Activated CD8-positive, alpha-beta memory T cell treated with anti-CD3 and anti-CD28 coated beads, Interleukin-2, amount 50 U/mL, for 4 hours (primary cell): ENCODE measurements around the gene XRCC5.
"Not testable (repeated sequence)": the region's sequence is repeated elsewhere in the genome, so short reads cannot be mapped to it uniquely, and the experiment has no call there.

Experiments
- DNase-seq: peaks from one replicate; pipeline ENCODE4 v3.0.0-alpha.2; 2020

The XRCC5 gene

DNA sequence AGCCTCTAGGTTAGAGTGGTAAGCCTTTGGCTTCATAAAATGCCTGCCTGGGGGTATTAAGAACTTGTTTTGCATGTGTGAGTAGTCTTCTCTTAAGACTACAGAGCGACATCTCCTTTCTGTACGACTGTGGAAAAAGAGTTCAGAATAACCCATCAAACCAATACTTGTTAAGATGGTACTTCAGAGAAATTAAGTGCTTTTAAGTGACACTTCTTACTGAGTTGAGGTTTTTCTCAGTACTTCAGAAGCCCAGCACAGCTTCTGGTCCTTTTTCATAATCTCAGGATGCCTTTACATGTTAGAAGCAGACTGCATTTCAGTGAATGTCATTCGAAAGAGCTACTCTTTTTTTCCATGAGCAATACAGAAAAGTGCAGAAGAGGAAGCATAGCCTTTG lies 10.8 kb downstream of the XRCC5 start:
- no peak for DNase-seq

DNA sequence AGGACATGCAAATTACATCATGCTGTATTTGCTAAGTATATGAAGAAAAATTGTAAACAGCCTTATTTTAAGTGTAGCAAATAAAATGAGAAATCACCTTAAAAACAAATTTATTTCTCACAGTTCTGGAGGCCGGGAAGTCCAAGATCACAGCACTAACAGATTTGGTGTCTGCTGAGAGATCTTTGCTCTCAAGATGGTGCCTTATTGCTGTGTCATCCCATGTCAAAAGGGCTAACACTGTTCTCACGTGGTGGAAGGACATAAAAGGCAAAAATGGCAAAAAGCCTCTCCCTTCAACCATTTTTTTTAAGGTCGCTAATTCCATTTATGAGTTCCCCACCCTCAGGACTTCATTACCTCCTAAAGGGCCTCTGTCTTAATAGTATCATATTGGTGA lies 12.1 kb downstream of the XRCC5 start:
- no peak for DNase-seq

DNA sequence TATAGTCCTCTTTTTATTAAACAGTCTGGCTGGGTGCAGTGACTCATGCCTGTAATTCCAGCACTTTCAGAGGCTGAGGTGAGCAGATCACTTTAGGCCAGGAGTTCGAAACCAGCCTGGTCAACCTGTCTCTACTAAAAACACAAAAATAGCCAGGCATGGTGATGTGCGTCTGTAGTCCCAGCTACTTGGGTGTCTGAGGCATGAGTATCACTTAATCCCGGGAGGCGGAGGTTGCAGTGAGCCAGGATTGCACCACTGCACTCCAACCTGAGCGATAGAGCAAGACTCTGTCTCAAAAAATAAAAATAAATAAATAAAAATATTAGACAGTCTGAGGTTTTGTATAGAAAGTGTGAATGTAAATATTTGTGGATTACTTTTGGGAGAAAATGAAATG lies 17.8 kb downstream of the XRCC5 start:
- DNase-seq = no peak

DNA sequence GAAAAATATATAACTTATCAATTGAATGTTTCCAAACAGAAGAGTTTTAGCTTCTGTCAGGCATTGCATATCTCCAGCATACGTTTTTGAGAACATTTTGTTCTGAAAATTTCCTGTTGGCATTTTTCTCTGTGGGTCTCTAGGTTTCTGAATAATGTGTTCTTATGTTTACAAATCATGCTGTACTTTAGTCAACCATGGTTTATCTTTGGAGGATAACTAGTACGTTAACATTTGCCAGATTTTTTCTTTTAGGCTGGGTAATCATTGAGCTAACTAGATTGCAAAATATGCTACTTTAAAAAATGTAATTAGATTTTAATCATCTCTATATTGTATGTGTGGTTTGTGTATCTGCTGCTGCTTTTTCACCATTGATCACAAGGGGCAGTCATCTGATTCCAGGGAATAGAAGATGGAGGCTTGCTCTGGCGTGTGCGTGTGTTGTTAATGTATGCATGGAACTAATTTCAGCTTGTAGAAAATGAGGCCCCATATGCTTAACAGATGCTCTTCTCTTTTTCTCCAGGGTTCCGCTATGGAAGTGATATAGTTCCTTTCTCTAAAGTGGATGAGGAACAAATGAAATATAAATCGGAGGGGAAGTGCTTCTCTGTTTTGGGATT lies 21.3 kb downstream of the XRCC5 start:
- no peak for DNase-seq

DNA sequence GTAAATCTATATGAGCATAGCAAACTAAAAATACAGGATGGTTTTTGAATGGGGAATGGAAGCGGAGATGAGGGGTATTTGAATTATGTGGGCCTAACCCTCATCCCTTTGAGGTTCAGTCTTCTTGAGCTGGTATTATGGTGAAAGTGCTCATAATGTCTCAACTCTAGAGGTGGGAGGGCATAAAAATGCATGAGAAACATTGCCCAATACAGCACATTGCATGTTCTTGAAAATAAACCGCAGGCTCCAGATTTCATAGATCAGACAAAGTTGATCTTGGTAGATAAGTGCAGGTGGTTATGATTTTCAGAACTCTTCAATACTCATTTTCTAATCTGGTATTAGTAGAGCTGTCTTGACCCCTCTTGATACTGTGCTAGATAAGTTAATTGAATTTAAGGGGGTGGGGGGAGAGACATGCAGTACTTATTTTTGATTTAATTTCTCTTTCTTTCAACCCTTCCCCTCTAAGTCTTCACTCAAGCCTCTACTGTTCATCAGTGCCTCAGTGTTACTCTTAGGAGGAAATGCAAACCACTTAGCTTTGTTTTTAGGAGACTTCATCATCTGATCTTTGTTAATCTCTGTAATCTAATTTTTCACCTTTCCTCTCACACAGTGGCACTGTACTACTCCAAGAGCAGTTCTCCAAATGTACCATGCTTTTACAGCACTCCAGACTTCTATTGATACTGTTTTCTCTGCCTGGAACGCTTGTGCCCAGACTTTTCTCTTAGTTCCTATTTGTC lies 22.2 kb downstream of the XRCC5 start:
- DNase-seq = no peak

DNA sequence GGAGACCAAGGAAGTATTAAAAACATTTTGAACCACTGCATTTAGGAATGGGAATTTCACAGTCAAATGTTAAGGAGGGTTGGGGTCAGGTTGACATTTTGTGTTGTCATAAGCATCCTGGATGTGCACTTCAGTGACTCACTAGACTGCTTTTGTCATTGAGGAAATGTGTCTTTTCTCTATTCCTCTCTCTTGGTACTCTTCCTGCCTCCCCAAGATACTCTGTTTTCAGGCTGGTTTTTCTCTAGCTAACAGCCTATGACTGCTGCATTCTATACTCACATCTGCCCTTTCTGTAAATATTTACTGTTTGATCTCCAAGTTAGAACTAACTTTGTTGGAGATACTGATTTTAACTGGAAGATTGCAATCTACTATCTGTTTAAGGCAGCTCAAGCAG lies 23.4 kb downstream of the XRCC5 start:
- no peak for DNase-seq

DNA sequence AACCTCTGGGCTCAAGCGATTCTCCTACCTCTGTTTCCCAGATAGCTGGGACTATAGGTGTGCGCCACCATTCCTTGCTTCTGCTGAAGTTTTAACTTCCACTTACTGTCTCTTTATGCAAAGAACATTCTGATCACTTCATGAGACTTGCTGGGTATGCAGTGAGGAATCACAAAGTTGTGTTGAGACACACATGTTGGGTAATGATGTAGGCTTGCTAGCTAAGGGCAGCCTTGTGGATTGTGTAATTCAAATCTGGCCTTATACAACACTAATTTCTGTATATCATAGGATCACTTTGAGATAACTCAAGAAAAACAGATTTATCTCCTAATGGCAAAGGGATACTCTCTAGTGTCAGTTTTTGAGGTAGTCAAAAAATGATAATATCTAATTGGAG lies 24.2 kb downstream of the XRCC5 start:
- no peak for DNase-seq

DNA sequence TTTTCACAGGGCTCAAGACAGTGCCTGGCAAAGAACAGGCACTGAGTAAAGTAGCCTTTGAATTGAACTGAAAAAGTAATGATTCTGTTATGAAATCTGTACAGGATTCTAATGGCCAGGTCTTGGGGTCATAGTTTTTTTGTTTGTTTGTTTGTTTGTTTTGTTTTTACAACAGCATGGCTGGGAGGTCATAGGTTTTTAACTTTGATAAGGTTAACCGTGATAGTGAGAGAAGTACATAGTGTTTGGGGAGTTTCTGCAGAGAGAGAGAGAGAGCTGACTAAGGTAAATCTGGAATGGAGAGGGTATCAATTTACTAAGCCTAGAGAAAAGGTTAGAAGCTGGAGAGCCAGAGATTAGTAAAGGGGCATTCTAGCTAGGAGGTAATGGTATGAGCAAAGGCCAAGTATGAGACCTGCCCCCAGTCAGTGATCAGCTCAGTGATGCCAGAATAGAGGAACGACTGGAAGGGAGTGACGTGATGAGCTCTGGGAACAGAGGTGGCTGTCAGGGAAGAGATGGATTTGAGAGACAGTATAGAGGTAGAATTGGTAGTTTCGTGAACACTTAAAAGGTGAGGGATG lies 25.9 kb downstream of the XRCC5 start:
- DNase-seq = no peak

DNA sequence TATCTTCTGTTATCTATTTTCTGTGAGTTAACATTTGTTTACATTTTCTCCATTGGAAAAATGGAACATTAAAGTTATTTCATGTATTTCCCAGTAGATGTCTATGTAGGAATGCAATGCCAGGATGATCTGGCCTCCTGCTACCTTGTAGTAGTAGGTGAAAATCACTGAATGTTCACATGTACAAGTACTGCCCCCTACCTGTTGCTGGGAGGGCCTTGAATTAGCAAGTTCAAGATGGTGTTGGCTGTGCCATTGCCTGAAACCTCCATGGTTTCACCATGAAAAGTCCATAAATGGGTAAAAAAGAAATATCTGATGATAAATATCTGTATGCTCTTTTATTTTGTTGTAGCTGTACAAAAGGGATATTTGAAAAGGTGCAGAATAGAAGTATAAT lies 30.7 kb downstream of the XRCC5 start:
- no peak for DNase-seq

DNA sequence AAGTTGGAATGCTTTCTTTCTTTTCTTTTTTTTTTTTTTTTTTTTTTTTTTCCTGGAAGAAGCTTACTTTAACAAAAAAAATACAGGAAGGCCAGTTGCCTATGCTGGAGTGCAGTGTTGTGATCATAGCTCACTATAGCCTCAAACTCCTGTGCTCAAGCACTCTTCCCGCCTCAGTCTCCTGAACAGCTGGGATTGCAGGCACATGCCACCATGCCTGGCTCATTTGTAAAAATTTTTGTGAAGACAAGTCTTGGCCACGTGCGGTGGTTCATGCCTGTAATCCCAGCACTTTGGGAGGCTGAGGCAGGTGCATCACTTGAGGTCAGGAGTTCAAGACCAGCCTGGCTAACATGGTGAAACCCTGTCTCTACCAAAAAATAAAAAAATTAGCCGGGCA lies 32.4 kb downstream of the XRCC5 start:
- not testable (repeated sequence) for DNase-seq

DNA sequence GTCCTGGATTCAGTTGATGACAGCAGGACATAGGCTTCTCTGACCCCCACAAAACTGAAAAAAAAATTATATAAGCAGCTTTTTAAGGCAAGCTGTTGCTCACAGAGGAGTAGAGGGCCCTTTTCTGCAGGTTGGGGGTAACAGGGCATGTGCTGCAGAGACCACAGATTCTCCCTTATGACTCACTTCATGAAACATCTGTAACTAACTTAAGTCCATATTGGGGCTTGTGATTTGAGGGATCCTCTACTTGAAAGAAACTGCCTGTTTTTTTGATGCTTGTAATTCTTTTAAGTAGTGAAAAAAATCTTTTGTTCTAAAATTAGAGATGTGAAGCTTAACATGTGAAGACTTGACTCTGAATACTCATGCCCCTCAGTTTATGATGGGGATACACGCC lies 33.4 kb downstream of the XRCC5 start:
- DNase-seq = peak; percentile 24

DNA sequence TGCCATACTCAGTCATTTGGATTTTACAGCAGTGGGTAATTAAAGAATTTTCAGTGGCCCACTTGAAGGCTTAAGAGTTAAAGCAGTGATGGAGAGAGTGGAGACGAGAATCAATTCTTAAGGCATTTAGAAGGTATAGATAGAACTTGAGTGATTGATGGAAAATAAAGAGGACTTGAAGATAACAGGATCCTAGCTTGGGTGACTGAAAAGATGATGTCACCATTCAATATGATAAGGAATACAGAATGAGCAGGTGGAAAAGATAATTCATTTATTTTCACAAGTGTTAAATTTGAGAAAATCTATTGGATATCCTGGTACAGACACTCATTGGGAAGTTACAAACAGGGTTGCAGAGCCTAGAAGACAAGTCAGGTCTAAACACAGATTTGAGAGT lies 35.2 kb downstream of the XRCC5 start:
- no peak for DNase-seq

DNA sequence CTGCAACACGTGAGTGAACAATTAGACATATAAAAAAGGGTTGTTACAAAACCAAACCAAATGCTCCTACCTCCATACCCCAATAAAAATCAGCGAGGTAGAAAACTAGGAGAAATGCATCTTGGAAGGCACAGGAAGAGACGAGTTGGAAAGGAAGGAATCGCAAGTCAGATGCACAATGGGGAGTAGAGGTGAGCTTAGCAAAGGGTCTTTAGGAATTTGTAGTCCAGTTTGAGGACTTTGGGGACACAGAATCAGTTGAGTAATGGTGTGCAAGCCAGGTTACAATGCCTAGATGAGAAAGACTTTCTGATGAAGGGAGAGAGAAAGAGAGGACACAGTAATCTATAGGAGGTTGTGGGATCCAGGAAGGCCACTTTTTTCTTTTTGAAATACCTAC lies 35.7 kb downstream of the XRCC5 start:
- DNase-seq = no peak

DNA sequence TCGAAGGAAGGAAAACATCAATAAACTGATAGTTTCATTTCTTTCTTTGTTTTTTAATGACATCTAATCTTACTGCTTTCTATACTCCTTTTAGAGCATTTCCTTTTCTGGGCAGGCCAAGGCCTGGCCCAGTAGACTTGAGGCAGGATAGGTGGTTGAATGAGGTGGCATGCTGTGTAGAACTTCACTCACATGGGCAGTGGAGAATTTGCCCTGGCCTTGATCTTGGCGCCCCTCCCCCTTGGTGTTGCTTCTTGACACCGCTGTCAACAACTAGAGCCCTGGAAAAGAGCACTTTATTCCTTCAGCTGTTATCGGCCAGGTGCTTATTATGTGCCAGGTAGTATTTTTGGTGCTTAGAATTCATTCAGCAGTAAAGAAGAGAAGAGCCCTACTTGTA lies 37.4 kb downstream of the XRCC5 start:
- no peak for DNase-seq

DNA sequence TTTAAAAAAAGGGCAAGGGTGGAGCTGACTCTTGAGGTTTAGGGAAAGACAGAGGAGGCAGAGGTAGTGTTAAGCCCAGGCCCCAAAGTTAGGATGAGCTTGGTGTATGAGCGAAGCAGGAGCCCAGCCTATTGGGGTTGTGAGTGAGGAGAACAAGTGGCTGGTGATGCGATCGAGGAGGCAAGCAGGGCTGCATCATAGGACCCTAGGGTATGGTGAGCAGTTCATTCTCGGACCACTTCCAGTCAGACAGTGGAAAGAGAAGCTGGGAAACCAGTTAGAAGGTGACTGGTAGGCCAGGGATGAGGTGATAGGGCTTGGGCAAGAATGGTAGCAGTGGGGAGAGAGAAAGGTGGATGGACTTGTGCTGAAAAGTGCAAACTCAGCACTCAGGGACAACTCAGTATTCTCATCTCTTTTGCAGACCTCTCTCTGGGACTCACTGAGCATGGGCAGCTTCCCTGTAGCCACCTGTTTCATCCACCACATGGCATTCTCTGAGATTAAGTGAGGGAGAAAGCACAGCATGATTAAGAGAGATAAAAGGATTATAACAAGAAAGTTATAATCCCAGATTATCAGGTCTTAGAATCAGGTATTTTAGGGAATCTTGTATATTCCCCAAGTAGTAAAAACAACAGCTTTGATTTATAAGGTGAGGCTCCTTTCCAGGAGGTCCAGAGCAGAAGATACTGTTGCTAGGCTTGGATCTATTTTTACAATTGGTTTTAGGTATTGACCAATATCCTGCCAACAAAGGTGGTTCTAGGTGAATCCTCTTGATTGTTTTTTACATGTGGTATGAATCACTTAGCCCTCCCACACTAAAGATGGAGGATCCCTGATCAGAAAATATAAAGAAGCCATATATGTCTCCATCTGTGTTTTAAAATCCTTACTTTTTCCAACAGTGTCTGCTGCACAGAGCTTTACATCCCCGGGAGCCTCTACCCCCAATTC lies 38.3 kb downstream of the XRCC5 start:
- DNase-seq = no peak

DNA sequence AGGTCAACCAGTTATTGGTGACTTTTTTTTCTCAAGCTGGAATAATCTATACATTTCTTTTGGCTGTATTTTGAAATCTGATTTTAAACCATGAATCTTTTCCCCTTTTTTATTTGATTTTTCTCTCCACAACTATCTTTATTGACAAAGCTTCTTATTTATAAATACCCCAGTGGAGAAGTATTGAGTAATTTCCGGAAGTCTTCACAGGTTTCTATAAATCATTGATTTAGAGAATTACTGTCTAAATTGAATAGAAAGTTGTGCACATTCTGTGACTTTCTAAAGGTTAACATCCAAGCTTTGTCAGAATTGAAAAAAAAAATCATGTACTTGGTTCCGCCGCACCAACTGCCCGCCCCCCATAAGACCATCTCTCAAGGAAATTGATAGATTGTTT lies 39.8 kb downstream of the XRCC5 start:
- no peak for DNase-seq

DNA sequence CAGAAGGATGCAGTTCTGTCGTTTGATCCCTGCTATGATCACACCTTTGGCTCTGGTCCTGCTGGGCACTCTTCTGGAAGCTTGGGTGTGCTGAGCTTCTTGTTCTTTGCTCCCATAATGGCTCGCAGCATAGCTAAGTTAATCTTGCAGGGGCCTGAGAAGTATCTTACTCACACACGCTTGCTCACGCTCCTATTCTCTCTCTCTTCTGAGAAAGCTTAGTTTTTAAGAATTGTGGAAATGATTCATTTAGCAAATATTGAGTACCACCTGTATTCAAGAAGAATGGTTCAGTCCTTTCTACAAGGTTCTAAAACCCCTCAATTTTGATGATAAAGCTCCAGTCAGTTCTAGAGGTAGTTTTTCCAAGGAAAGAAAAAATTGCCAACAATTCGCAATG lies 40.6 kb downstream of the XRCC5 start:
- DNase-seq = no peak

DNA sequence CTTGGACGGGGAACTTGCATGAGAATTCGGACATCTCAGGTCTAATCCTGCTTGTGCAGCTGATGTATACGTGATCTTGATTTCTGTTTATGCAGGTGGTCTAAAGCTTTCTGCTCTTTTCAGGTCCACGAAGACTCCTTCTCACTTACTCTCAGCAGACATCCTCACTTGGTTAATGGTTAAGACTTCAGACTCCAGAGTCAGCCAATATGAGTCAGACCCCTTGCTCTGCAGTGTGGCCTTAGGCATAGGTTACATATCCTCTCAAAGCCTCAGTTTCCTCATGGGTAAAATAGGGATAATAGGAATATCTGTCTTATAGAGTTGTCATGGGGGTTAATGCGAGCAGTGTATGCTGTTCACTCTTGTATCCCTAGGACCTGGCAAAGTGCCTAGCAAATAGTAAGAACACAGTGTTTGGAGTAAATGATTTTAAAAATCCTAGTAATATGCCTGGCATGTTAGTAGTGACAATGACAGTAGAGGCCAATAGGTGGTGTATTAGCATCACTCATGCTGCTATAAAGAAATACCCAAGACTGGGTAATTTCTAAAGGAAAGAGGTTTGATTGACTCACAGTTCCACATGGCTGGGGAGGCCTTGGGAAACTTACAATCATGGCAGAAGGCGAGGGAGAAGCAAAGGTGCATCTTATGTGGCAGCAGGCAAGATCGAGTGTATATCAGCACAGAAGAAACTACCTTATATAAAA lies 42.3 kb downstream of the XRCC5 start:
- DNase-seq = no peak

DNA sequence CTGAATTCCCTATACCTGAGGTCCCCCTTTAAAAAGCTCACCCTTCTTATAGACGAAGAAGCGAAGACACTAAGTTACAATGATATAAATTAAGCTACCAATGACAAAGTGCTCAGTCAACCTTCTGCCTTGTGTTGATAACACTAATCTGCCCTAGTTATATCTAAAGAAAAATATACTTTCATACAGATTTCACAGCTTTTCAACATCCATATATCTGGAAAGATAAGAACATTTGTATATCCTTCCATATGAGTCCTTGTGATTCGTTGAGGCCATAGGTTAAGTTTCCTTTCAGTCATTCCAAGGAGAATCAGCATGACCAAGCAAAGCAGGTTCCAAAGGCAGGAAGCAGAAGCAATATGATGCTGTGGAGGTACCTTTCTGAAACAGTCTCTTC lies 46.8 kb downstream of the XRCC5 start:
- no peak for DNase-seq

DNA sequence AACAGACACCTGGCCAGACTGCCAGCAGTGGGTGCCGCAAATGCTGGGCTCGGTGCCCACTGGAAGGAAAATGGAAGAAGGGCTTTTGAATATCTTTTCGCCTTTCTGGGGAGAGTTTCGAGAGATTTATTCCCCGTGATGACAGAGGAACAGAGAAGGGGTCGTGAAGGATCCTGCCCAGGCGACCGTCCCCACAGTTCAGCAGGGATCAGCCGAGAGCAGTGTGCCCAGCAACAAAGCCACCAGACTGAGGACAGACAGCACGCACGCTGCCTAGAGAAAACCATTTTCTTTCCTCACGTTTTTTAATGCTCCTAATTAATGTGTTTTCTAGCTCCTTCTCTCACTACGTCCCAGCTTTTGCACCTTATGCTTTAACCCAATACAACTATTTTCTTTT lies 47.7 kb downstream of the XRCC5 start:
- no peak for DNase-seq

DNA sequence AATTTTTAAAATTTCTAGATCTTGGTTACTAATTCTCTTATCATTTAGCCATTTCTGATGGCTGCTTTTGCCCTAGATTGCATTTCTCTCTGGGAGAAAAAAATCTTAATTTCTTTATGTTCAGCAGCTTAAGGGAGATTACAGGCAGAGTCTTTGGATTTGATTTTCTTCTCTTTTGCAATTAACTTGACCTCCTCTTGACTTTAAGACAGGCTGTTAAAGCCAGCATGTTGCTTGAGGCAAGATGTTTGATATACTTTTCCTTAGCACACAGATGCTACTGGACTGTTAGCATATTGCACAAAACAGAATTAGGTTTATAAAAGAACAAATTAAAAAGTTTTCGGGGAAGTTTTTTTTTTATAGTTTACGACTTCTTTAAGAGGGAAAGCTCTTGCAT lies 50.0 kb downstream of the XRCC5 start:
- no peak for DNase-seq

DNA sequence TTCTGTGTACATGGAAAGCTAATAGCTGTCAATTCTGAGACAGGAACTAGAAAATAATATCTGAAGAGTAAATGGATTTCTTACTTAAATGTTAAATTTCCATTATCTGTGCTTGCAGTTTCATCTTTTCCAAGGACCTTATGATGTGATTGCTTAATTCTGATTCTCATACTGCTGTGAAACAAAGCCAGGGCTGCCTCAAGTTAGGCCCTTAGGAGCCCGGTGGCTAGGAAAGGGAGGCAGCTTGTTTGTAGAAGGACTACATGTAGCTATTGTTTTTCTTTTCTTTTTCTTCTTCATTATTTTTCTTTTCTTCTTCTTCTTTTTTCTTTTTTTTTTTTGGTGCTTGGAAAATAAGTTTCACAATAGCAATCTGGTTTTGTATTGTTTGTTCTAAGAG lies 50.5 kb downstream of the XRCC5 start:
- DNase-seq = no peak

DNA sequence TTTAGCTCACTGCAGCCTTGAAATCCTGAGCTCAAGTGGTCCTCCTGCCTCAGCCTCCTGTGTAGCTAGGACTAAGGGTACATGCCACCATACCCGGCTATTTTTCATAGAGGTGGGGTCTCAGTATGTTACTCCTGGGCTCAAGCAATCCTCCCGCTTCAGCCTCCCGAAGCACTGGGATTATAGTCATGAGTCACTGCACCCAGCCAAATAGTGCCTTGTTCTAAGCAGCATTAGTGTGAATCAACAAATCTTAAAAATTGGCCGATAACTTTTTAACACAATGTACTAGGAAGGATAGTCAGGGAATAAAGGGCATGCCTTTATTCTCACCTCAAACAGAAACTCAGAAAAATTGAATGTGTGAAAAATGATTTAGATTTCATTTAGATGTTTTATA lies 51.6 kb downstream of the XRCC5 start:
- no peak for DNase-seq
